ENCODE measurements around the gene EPB41.
A peak's percentile ranks its signal among the peaks of the same experiment; 100 is the strongest.
"Not testable (repeated sequence)": the region's sequence is repeated elsewhere in the genome, so short reads cannot be mapped to it uniquely, and the experiment has no call there.

EPB41 gene

GRCh38 chr1:29057700-29058099 lies 143.3 kb downstream of the EPB41 start:
- DNase-seq = no peak

- DNase-seq = peak; percentile 31
Measured at GRCh38 chr1:29062157-29062942, 148.0 kb downstream of the EPB41 start.

GRCh38 chr1:29064064-29064463 lies 149.7 kb downstream of the EPB41 start:
- DNase-seq = no peak

- no peak for DNase-seq
Measured at GRCh38 chr1:29077155-29077554, 162.8 kb downstream of the EPB41 start.

- not testable (repeated sequence) for DNase-seq
Measured at GRCh38 chr1:29079916-29080629, 165.7 kb downstream of the EPB41 start.

- no peak for DNase-seq
Measured at GRCh38 chr1:29081201-29081600, 166.8 kb downstream of the EPB41 start.

GRCh38 chr1:29082519-29082918 lies 168.2 kb downstream of the EPB41 start:
- no peak for DNase-seq

- DNase-seq = no peak
Measured at GRCh38 chr1:29083317-29084195, 169.2 kb downstream of the EPB41 start.

GRCh38 chr1:29084196-29084521 lies 169.8 kb downstream of the EPB41 start:
- no peak for DNase-seq

GRCh38 chr1:29090937-29091618 lies 176.7 kb downstream of the EPB41 start:
- no peak for DNase-seq

GRCh38 chr1:29092704-29093103 lies 178.3 kb downstream of the EPB41 start:
- not testable (repeated sequence) for DNase-seq

- no peak for DNase-seq
Measured at GRCh38 chr1:29094433-29094832, 180.1 kb downstream of the EPB41 start.

- DNase-seq = no peak
Measured at GRCh38 chr1:29094954-29095353, 180.6 kb downstream of the EPB41 start.

GRCh38 chr1:29096231-29096886 lies 182.0 kb downstream of the EPB41 start:
- no peak for DNase-seq

- no peak for DNase-seq
Measured at GRCh38 chr1:29099286-29099685, 184.9 kb downstream of the EPB41 start.

GRCh38 chr1:29100487-29100886 lies 186.1 kb downstream of the EPB41 start:
- no peak for DNase-seq

GRCh38 chr1:29105822-29106221 lies 191.5 kb downstream of the EPB41 start:
- no peak for DNase-seq

- not testable (repeated sequence) for DNase-seq
Measured at GRCh38 chr1:29108041-29108440, 193.7 kb downstream of the EPB41 start.

GRCh38 chr1:29112705-29113412 lies 198.5 kb downstream of the EPB41 start:
- DNase-seq = no peak

GRCh38 chr1:29113413-29114117 lies 199.2 kb downstream of the EPB41 start:
- DNase-seq = no peak

- DNase-seq = no peak
Measured at GRCh38 chr1:29114654-29115053, 200.3 kb downstream of the EPB41 start.

Measured in activated CD4-positive, alpha-beta T cell treated with anti-CD3 and anti-CD28 coated beads, Interleukin-2, amount 50 U/mL, for 16 hours (primary cell).